Effector memory CD4-positive, alpha-beta T cell (primary cell): ENCODE results near the gene TMEM240.

ENCODE experiments used
- DNase-seq, 3 donors: peaks; one replicate each; pipeline ENCODE4 v3.0.0-alpha.2; 2020
- H3K27ac ChIP-seq: 2 replicates; pipeline ENCODE4 v1.7.0; 2013; ENCODE audit warnings: mild to moderate bottlenecking, low read length, moderate library complexity; ENCODE audit not compliant: insufficient read depth, poor library complexity, severe bottlenecking
- H3K27me3 ChIP-seq: replicated peaks from 2 replicates; pipeline ENCODE4 v1.7.0; 2013; ENCODE audit warnings: mild to moderate bottlenecking, low read length; ENCODE audit not compliant: insufficient read depth, control insufficient read depth, poor library complexity, severe bottlenecking
- H3K36me3 ChIP-seq: 2 replicates; pipeline ENCODE4 v1.7.0; 2013; ENCODE audit warnings: mild to moderate bottlenecking, low read length, moderate library complexity; ENCODE audit not compliant: control insufficient read depth, insufficient read depth
- H3K4me1 ChIP-seq: 2 replicates; pipeline ENCODE4 v1.7.0; 2013; ENCODE audit warnings: low read length, mild to moderate bottlenecking; ENCODE audit not compliant: control insufficient read depth, insufficient read depth, poor library complexity, severe bottlenecking
- H3K4me3 ChIP-seq: 2 replicates; pipeline ENCODE4 v1.7.0; 2013; ENCODE audit warnings: low read length, low read depth, mild to moderate bottlenecking; ENCODE audit not compliant: insufficient read depth, poor library complexity, severe bottlenecking
- H3K9me3 ChIP-seq: 2 replicates; pipeline ENCODE4 v1.7.0; 2013; ENCODE audit warnings: mild to moderate bottlenecking, low read length, moderate library complexity; ENCODE audit not compliant: control insufficient read depth
- total RNA-seq, 3 donors: gene quantifications; one replicate each; lab custom pipeline; 2026; lab: John Stamatoyannopoulos, UW

Gene TMEM240
- 0.09 to 0.97 (median 0.52) reads per million in 3 donors for total RNA-seq

DNA sequence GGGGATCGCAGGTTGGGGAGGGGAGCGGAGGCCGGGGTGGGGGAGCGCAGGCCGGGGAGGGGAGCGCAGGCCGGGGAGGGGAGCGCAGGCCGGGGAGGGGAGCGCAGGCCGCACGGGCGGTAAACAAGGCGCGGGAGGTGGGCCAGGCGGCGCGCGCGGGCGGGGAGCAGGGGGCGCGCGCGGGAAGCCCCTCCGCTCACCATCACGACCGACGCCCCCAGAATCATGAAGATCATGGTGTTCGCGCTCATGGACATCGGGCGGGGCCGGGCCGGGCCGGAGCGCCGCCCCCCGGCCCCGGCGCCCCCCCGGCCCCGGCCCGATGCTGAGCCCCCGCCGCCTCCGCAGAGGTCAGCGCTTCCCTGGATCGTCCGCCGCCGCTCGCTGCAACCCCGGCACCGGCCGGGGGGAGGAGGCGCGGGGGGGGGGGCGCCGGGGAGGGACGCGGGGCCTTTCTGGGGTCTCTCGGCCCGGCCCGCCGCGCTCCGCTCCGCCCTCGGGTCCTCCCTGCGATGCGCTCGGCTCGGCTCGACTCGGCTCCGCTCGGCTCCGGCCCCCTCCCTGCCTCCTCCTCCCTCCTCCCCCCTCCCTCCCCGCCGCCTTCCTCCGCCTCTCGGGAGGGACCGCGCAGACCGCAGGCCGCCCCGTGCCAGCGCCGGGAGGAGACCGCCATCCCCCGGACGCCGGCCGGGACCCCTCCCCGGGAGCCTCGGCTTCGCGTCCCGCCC lies at the start of gene TMEM240:
TSS of gene TMEM240 (minus strand) at position 535 of the 728 bp plus-strand sequence. CDS start at position 257, 278 bp downstream.
- H3K4me1 ChIP-seq = peaks cover 10% of the 10 kb centered on the region
- H3K4me3 ChIP-seq = peak within 1 kb of the TSS; percentile 46
- peak; percentile 7 to 16 (median 9) for DNase-seq
- H3K27ac ChIP-seq = no peak within 1 kb of the TSS
- H3K9me3 ChIP-seq = no peaks in the 10 kb centered on the region
- H3K36me3 ChIP-seq = peaks cover 16% of the 10 kb centered on the region
- H3K27me3 ChIP-seq = no peaks in the 10 kb centered on the region

DNA sequence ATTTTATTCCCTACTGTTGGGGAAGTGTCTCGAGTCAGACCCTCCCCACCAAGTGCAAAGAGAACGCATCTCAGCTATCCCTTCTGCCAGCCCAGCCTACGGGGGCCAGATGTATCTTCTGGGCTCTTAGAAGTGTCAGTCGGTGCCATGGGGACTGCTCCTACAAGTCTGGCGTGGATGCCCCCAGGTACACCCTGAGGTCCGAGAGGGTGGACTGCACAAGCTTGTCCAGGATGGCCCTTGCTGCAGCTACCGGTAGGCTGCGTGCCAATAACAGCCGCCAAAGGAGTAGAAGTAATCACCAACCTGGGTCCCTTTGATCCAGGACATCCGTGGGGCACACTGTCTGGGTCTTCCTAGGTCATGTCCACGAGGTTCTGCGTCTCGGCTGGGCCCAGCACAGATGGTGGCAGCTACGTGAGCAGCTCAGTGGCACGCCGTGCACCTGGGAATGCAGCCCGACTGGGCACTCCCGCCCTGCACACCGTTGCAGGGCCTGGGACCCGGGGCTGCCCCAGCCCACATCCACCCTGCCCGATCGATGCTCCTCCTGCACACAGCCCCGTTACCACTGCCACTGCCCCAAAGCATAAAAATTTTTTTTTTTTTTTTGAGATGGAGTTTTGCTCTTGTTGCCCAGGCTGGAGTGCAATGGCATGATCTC lies 43.1 kb upstream of the TMEM240 start:
- no peak for DNase-seq
- no peaks in the 10 kb centered on the region for H3K27me3 ChIP-seq
- H3K4me3 ChIP-seq = no peak overlapping the region
- H3K27ac ChIP-seq = no peak overlapping the region
- no peaks in the 10 kb centered on the region for H3K9me3 ChIP-seq
- H3K36me3 ChIP-seq = no peaks in the 10 kb centered on the region
- no peaks in the 10 kb centered on the region for H3K4me1 ChIP-seq

- Histone ChIP-seq H3K4me1 (no peaks in the 10 kb centered on the region), H3K27ac (no peak overlapping the region), H3K27me3 (no peaks in the 10 kb centered on the region), H3K4me3 (no peak overlapping the region), H3K36me3 (no peaks in the 10 kb centered on the region), H3K9me3 (no peaks in the 10 kb centered on the region)
- DNase-seq = no peak
Observed at GRCh38 chr1:1582585-1583346, 42.3 kb upstream of the TMEM240 start.

GRCh38 chr1:1578371-1578940 lies 38.0 kb upstream of the TMEM240 start:
- DNase-seq = no peak
- H3K9me3 ChIP-seq = no peaks in the 10 kb centered on the region
- no peaks in the 10 kb centered on the region for H3K27me3 ChIP-seq
- no peak overlapping the region for H3K4me3 ChIP-seq
- H3K4me1 ChIP-seq = peaks cover 7% of the 10 kb centered on the region
- no peak overlapping the region for H3K27ac ChIP-seq
- H3K36me3 ChIP-seq = no peaks in the 10 kb centered on the region

GRCh38 chr1:1577367-1578011 lies 37.1 kb upstream of the TMEM240 start:
- no peak for DNase-seq
- Histone ChIP-seq H3K27me3 (no peaks in the 10 kb centered on the region), H3K4me1 (peaks cover 7% of the 10 kb centered on the region), H3K9me3 (no peaks in the 10 kb centered on the region), H3K27ac (no peak overlapping the region), H3K36me3 (no peaks in the 10 kb centered on the region), H3K4me3 (no peak overlapping the region)

GRCh38 chr1:1574721-1575537 lies 34.5 kb upstream of the TMEM240 start, which contains the start of gene SSU72:
SSU72 (minus strand) TSS chr1:1574863; CDS start chr1:1574557, 306 bp downstream.
- Histone ChIP-seq H3K9me3 (no peaks in the 10 kb centered on the region), H3K27me3 (no peaks in the 10 kb centered on the region), H3K4me3 (peak within 1 kb of the TSS; percentile 99), H3K27ac (peak within 1 kb of the TSS; percentile 99), H3K36me3 (peaks cover 7% of the 10 kb centered on the region), H3K4me1 (peaks cover 10% of the 10 kb centered on the region)
- peak; percentile 85 to 89 (median 87) for DNase-seq

DNA sequence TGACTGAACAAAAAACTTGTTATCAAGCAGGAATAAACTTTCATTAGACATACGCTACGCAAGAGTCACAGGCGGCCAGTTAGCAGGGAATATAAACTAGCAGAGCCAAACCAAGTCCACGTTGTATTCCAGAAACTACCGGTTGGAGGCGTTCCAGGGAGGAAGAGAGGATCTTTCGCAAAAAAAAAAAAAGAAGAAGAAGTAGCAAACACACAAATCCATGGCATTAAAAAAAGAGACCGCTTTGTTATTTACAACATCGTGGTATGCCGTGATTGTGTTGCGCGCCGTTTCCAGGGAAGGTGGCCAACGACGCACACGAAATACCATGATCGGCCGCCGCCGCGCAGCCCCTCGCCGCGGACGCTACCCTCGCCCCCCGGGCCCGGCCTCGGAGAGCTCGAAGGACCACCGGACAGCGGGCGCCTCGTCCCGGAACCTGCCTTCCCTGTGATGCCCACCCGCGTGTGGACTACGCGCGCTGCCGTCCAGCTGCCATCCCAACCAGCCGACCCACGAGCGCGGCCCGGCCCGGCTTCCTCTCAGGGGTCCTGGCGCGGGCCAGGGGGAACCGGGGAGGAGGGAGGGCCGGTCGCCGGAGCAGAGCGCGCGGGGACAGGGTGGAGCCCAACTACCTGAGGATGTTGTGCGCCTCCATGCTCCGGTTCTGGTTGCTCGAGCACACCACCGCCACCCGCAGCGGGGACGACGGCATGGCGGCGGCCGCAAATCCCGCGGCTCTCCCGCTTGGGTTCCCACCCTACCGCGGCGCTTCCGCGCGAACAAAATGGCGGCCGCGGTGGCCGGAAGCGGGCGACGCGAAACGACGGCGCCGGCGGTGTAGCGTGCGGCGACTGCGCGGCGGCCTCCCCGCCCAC lies 33.7 kb upstream of the TMEM240 start:
- peak overlapping the region; percentile 99 for H3K27ac ChIP-seq
- no peaks in the 10 kb centered on the region for H3K9me3 ChIP-seq
- no peaks in the 10 kb centered on the region for H3K27me3 ChIP-seq
- H3K4me1 ChIP-seq = peaks cover 10% of the 10 kb centered on the region
- peak overlapping the region; percentile 99 for H3K4me3 ChIP-seq
- H3K36me3 ChIP-seq = peaks cover 10% of the 10 kb centered on the region
- peak; percentile 66 to 68 (median 66) for DNase-seq

DNA sequence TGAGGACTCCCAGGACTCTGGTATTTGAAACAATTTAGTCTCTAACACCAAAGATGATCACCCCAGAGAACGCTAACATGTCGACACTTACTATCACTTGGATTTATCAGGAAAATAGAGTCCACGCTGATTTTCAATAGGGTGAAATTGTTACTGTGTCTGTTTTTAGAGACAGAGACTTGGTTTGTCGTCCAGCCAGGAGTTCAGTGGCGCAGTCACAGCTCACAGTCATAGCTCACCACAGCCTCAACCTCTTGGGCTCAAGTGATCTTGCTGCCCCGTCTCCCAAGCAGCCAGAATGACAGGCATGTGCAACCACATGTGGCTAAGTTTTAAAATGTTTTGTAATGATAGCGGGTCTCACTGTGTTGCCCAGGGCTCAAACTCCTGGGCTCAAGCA lies 28.9 kb upstream of the TMEM240 start:
- H3K27ac ChIP-seq = no peak overlapping the region
- no peaks in the 10 kb centered on the region for H3K9me3 ChIP-seq
- H3K4me3 ChIP-seq = no peak overlapping the region
- peaks cover 3% of the 10 kb centered on the region for H3K4me1 ChIP-seq
- DNase-seq = no peak
- H3K36me3 ChIP-seq = peaks cover 32% of the 10 kb centered on the region
- no peaks in the 10 kb centered on the region for H3K27me3 ChIP-seq
